Measurements from ENCODE around the gene PDK1.
"Not testable (repeated sequence)": the region's sequence is repeated elsewhere in the genome, so short reads cannot be mapped to it uniquely, and the experiment has no call there.

Gene PDK1

GRCh38 chr2:172560721-172561120 lies 4.8 kb downstream of the PDK1 start:
- no peaks in the 10 kb centered on the region for H3K27me3 ChIP-seq (ENCODE audit: low read depth)
- no peaks in the 10 kb centered on the region for H3K9me3 ChIP-seq
- no peak overlapping the region for H3K4me3 ChIP-seq
- peaks cover 19% of the 10 kb centered on the region for H3K4me1 ChIP-seq
- in situ Hi-C loops (cut with MboI; ENCODE audit: low sequenced_read_pairs), result no loop called here
- no peak for DNase-seq (ENCODE audit: low spot score in 2 of 2)
- 0 out of 2 replicates have a peak, but pooled peaks cover 4% of the 10 kb centered on the region for H3K36me3 ChIP-seq (replicated peaks)

GRCh38 chr2:172561270-172561669 lies 5.4 kb downstream of the PDK1 start:
- Histone ChIP-seq H3K4me3 (no peak overlapping the region), H3K36me3 (replicated peaks) (0 out of 2 replicates have a peak, but pooled peaks cover 4% of the 10 kb centered on the region), H3K4me1 (peaks cover 19% of the 10 kb centered on the region), H3K9me3 (no peaks in the 10 kb centered on the region), H3K27me3 (ENCODE audit: low read depth) (no peaks in the 10 kb centered on the region)
- in situ Hi-C loops (cut with MboI; ENCODE audit: low sequenced_read_pairs), result no loop called here
- no peak for DNase-seq (ENCODE audit: low spot score in 2 of 2)

GRCh38 chr2:172562298-172562697 lies 6.4 kb downstream of the PDK1 start:
- Histone ChIP-seq H3K27me3 (ENCODE audit: low read depth) (no peaks in the 10 kb centered on the region), H3K36me3 (replicated peaks) (0 out of 2 replicates have a peak, but pooled peaks cover 4% of the 10 kb centered on the region), H3K4me1 (peaks cover 13% of the 10 kb centered on the region), H3K9me3 (no peaks in the 10 kb centered on the region), H3K4me3 (no peak overlapping the region)
- in situ Hi-C loops (cut with MboI; ENCODE audit: low sequenced_read_pairs), result no loop called here
- DNase-seq (ENCODE audit: low spot score in 2 of 2), result no peak

GRCh38 chr2:172564376-172564775 lies 8.5 kb downstream of the PDK1 start:
- no peaks in the 10 kb centered on the region for H3K4me1 ChIP-seq
- no peak overlapping the region for H3K4me3 ChIP-seq
- in situ Hi-C loops (cut with MboI; ENCODE audit: low sequenced_read_pairs), result no loop called here
- H3K9me3 ChIP-seq, result no peaks in the 10 kb centered on the region
- peaks cover 7% of the 10 kb centered on the region; the same call in 1 of the 2 replicates for H3K36me3 ChIP-seq (replicated peaks)
- DNase-seq (ENCODE audit: low spot score in 2 of 2), result no peak
- no peaks in the 10 kb centered on the region for H3K27me3 ChIP-seq (ENCODE audit: low read depth)

- no peaks in the 10 kb centered on the region for H3K9me3 ChIP-seq
- no peak for DNase-seq (ENCODE audit: low spot score in 2 of 2)
- H3K4me3 ChIP-seq, result no peak overlapping the region
- in situ Hi-C loops (cut with MboI; ENCODE audit: low sequenced_read_pairs), result no loop called here
- peaks cover 3% of the 10 kb centered on the region; the same call in 1 of the 2 replicates for H3K36me3 ChIP-seq (replicated peaks)
- no peaks in the 10 kb centered on the region for H3K27me3 ChIP-seq (ENCODE audit: low read depth)
- H3K4me1 ChIP-seq, result no peaks in the 10 kb centered on the region
Observed at GRCh38 chr2:172571245-172571644, 15.4 kb downstream of the PDK1 start.

GRCh38 chr2:172572981-172573380 lies 17.1 kb downstream of the PDK1 start:
- Histone ChIP-seq H3K9me3 (no peaks in the 10 kb centered on the region), H3K36me3 (replicated peaks) (no peaks in the 10 kb centered on the region; the same call in 1 of the 2 replicates), H3K4me3 (no peak overlapping the region), H3K27me3 (ENCODE audit: low read depth) (no peaks in the 10 kb centered on the region), H3K4me1 (no peaks in the 10 kb centered on the region)
- in situ Hi-C loops (cut with MboI; ENCODE audit: low sequenced_read_pairs), result no loop called here
- DNase-seq (ENCODE audit: low spot score in 2 of 2), result no peak

GRCh38 chr2:172574965-172575364 lies 19.1 kb downstream of the PDK1 start:
- no peaks in the 10 kb centered on the region for H3K4me1 ChIP-seq
- in situ Hi-C loops (cut with MboI; ENCODE audit: low sequenced_read_pairs), result no loop called here
- no peaks in the 10 kb centered on the region; the same call in 1 of the 2 replicates for H3K36me3 ChIP-seq (replicated peaks)
- DNase-seq (ENCODE audit: low spot score in 2 of 2), result no peak
- no peak overlapping the region for H3K4me3 ChIP-seq
- H3K27me3 ChIP-seq (ENCODE audit: low read depth), result no peaks in the 10 kb centered on the region
- H3K9me3 ChIP-seq, result no peaks in the 10 kb centered on the region

- no peaks in the 10 kb centered on the region for H3K9me3 ChIP-seq
- in situ Hi-C loops (cut with MboI; ENCODE audit: low sequenced_read_pairs), result no loop called here
- peaks cover 3% of the 10 kb centered on the region; the same call in 1 of the 2 replicates for H3K36me3 ChIP-seq (replicated peaks)
Observed at GRCh38 chr2:172578054-172578453, 22.2 kb downstream of the PDK1 start.

GRCh38 chr2:172578860-172579512 lies 23.1 kb downstream of the PDK1 start:
- Histone ChIP-seq H3K27me3 (ENCODE audit: low read depth) (no peaks in the 10 kb centered on the region), H3K9me3 (no peaks in the 10 kb centered on the region), H3K4me3 (no peak overlapping the region), H3K4me1 (no peaks in the 10 kb centered on the region), H3K36me3 (replicated peaks) (peaks cover 3% of the 10 kb centered on the region; the same call in 1 of the 2 replicates)
- no peak for DNase-seq (ENCODE audit: low spot score in 2 of 2)
- in situ Hi-C loops (cut with MboI; ENCODE audit: low sequenced_read_pairs), result no loop called here

More at GRCh38 chr2:172578054-172578453, 22.2 kb downstream of the PDK1 start:
- Histone ChIP-seq H3K4me3 (no peak overlapping the region), H3K4me1 (no peaks in the 10 kb centered on the region), H3K27me3 (ENCODE audit: low read depth) (no peaks in the 10 kb centered on the region)
- no peak for DNase-seq (ENCODE audit: low spot score in 2 of 2)

- Histone ChIP-seq H3K27me3 (ENCODE audit: low read depth) (no peaks in the 10 kb centered on the region), H3K4me1 (no peaks in the 10 kb centered on the region), H3K4me3 (no peak overlapping the region), H3K36me3 (replicated peaks) (0 out of 2 replicates have a peak, but pooled peaks cover 3% of the 10 kb centered on the region), H3K9me3 (no peaks in the 10 kb centered on the region)
- DNase-seq (ENCODE audit: low spot score in 2 of 2), result no peak
- in situ Hi-C loops (cut with MboI; ENCODE audit: low sequenced_read_pairs), result no loop called here
Observed at GRCh38 chr2:172580544-172580943, 24.7 kb downstream of the PDK1 start.

- DNase-seq (ENCODE audit: low spot score in 2 of 2), result no peak
- in situ Hi-C loops (cut with MboI; ENCODE audit: low sequenced_read_pairs), result no loop called here
- H3K27me3 ChIP-seq (ENCODE audit: low read depth), result no peaks in the 10 kb centered on the region
- no peak overlapping the region for H3K4me3 ChIP-seq
- H3K9me3 ChIP-seq, result no peaks in the 10 kb centered on the region
- H3K36me3 ChIP-seq (replicated peaks), result peaks cover 11% of the 10 kb centered on the region
- no peaks in the 10 kb centered on the region for H3K4me1 ChIP-seq
Observed at GRCh38 chr2:172582656-172583055, 26.8 kb downstream of the PDK1 start.

- Histone ChIP-seq H3K36me3 (replicated peaks) (peaks cover 15% of the 10 kb centered on the region), H3K9me3 (no peaks in the 10 kb centered on the region), H3K4me3 (no peak overlapping the region), H3K4me1 (no peaks in the 10 kb centered on the region), H3K27me3 (ENCODE audit: low read depth) (no peaks in the 10 kb centered on the region)
- in situ Hi-C loops (cut with MboI; ENCODE audit: low sequenced_read_pairs), result no loop called here
- no peak for DNase-seq (ENCODE audit: low spot score in 2 of 2)
Observed at GRCh38 chr2:172586245-172586891, 30.5 kb downstream of the PDK1 start.

GRCh38 chr2:172587231-172587630 lies 31.3 kb downstream of the PDK1 start:
- H3K9me3 ChIP-seq; DNase-seq (ENCODE audit: low spot score in 2 of 2); in situ Hi-C loops (cut with MboI; ENCODE audit: low sequenced_read_pairs); H3K4me1 ChIP-seq; H3K27me3 ChIP-seq (ENCODE audit: low read depth); H3K4me3 ChIP-seq: not testable (repeated sequence)
- peaks cover 12% of the 10 kb centered on the region for H3K36me3 ChIP-seq (replicated peaks)

- no peaks in the 10 kb centered on the region for H3K27me3 ChIP-seq (ENCODE audit: low read depth)
- no peaks in the 10 kb centered on the region; the same call in 1 of the 2 replicates for H3K4me1 ChIP-seq
- no peaks in the 10 kb centered on the region for H3K9me3 ChIP-seq
- peaks cover 19% of the 10 kb centered on the region for H3K36me3 ChIP-seq (replicated peaks)
- no peak overlapping the region for H3K4me3 ChIP-seq
- no peak for DNase-seq (ENCODE audit: low spot score in 2 of 2)
- in situ Hi-C loops (cut with MboI; ENCODE audit: low sequenced_read_pairs), result no loop called here
Observed at GRCh38 chr2:172588931-172589330, 33.0 kb downstream of the PDK1 start.
